GM18502 (cell line): ENCODE measurements around the gene RTL1.

ENCODE experiments used
- ATAC-seq: cut with Tn5 transposase; IDR thresholded peaks from one replicate; pipeline ENCODE4 v1.9.1; 2021; ENCODE audit warnings: mild to moderate bottlenecking; ENCODE audit not compliant: unreplicated experiment, poor library complexity

Gene RTL1

GRCh38 chr14:100854435-100854834 lies 49.1 kb downstream of the RTL1 start:
- no peak for ATAC-seq

GRCh38 chr14:100851946-100852620 lies 51.4 kb downstream of the RTL1 start:
- ATAC-seq, result no peak

- ATAC-seq, result no peak
Measured at GRCh38 chr14:100851586-100851916, 52.0 kb downstream of the RTL1 start.

- peak; percentile 73 for ATAC-seq
Measured at GRCh38 chr14:100850841-100851585, 52.5 kb downstream of the RTL1 start.

GRCh38 chr14:100849115-100849781 lies 54.3 kb downstream of the RTL1 start:
- no peak for ATAC-seq

GRCh38 chr14:100846309-100846859 lies 57.1 kb downstream of the RTL1 start:
- no peak for ATAC-seq

GRCh38 chr14:100845341-100845740 lies 58.2 kb downstream of the RTL1 start:
- no peak for ATAC-seq

GRCh38 chr14:100844846-100845245 lies 58.7 kb downstream of the RTL1 start:
- no peak for ATAC-seq

GRCh38 chr14:100844421-100844820 lies 59.1 kb downstream of the RTL1 start:
- no peak for ATAC-seq

- ATAC-seq, result no peak
Measured at GRCh38 chr14:100844082-100844408, 59.5 kb downstream of the RTL1 start.

- no peak for ATAC-seq
Measured at GRCh38 chr14:100842799-100843198, 60.7 kb downstream of the RTL1 start.

GRCh38 chr14:100841761-100842403 lies 61.6 kb downstream of the RTL1 start:
- ATAC-seq, result no peak

- no peak for ATAC-seq
Measured at GRCh38 chr14:100841066-100841760, 62.3 kb downstream of the RTL1 start.

GRCh38 chr14:100840286-100841065 lies 63.0 kb downstream of the RTL1 start:
- ATAC-seq, result no peak

- no peak for ATAC-seq
Measured at GRCh38 chr14:100839681-100840111, 63.8 kb downstream of the RTL1 start.

- ATAC-seq, result no peak
Measured at GRCh38 chr14:100839315-100839585, 64.3 kb downstream of the RTL1 start.

GRCh38 chr14:100838493-100839314 lies 64.8 kb downstream of the RTL1 start:
- no peak for ATAC-seq

- ATAC-seq, result no peak
Measured at GRCh38 chr14:100837805-100838350, 65.6 kb downstream of the RTL1 start.
